Measurements from ENCODE around the gene DYSF.

Gene DYSF

GRCh38 chr2:71457123-71457915, 4.0 kb downstream of the DYSF start:
- DNase-seq = no peak

- no peak for DNase-seq
Observed at GRCh38 chr2:71457923-71458322, 4.6 kb downstream of the DYSF start.

GRCh38 chr2:71458413-71459083, 5.2 kb downstream of the DYSF start:
- DNase-seq = no peak

GRCh38 chr2:71459084-71459431, 5.7 kb downstream of the DYSF start:
- DNase-seq = no peak

- no peak for DNase-seq
Observed at GRCh38 chr2:71460056-71460455, 6.7 kb downstream of the DYSF start.

- no peak for DNase-seq
Observed at GRCh38 chr2:71460595-71461303, 7.4 kb downstream of the DYSF start.

- no peak for DNase-seq
Observed at GRCh38 chr2:71461304-71461671, 7.9 kb downstream of the DYSF start.

GRCh38 chr2:71462056-71462605, 8.8 kb downstream of the DYSF start:
- no peak for DNase-seq

- DNase-seq = no peak
Observed at GRCh38 chr2:71462641-71463341, 9.4 kb downstream of the DYSF start.

GRCh38 chr2:71463342-71463654, 9.9 kb downstream of the DYSF start:
- no peak for DNase-seq

GRCh38 chr2:71464389-71464788, 11.0 kb downstream of the DYSF start:
- DNase-seq = no peak

GRCh38 chr2:71465356-71465755, 12.0 kb downstream of the DYSF start:
- DNase-seq = no peak

- no peak for DNase-seq
Observed at GRCh38 chr2:71465961-71466300, 12.6 kb downstream of the DYSF start.

- no peak for DNase-seq
Observed at GRCh38 chr2:71466301-71467179, 13.2 kb downstream of the DYSF start.

- DNase-seq = no peak
Observed at GRCh38 chr2:71467180-71467815, 13.9 kb downstream of the DYSF start.

GRCh38 chr2:71468279-71469015, 15.1 kb downstream of the DYSF start:
- DNase-seq = no peak

- DNase-seq = no peak
Observed at GRCh38 chr2:71469403-71470398, 16.3 kb downstream of the DYSF start.

- no peak for DNase-seq
Observed at GRCh38 chr2:71471276-71471675, 17.9 kb downstream of the DYSF start.

- no peak for DNase-seq
Observed at GRCh38 chr2:71472019-71472418, 18.7 kb downstream of the DYSF start.
